Left ventricle myocardium inferior (tissue), 1 donor: ENCODE results near the gene CCDC122. TPM values are rescaled to one million over a fixed set of nuclear protein-coding genes. Genes with fewer than 3 reads are reported as not detected.
A peak's percentile ranks its signal among the peaks of the same experiment; 100 is the strongest.

Experiments
- DNase-seq: peaks from one replicate; pipeline ENCODE4 v3.0.0-alpha.2; 2020
- H3K27ac ChIP-seq: fragments of 200-600 bp; replicated peaks from 2 replicates; pipeline ENCODE4 v1.8.0; 2021
- H3K27me3 ChIP-seq: fragments of 200-600 bp; 2 replicates; pipeline ENCODE4 v1.8.0; 2021; ENCODE audit warnings: low read depth
- H3K36me3 ChIP-seq: fragments of 200-600 bp; 2 replicates; pipeline ENCODE4 v1.8.0; 2021
- H3K4me1 ChIP-seq: fragments of 200-600 bp; 2 replicates; pipeline ENCODE4 v1.8.0; 2021
- H3K4me3 ChIP-seq: fragments of 200-600 bp; 2 replicates; pipeline ENCODE4 v1.8.0; 2021; ENCODE audit warnings: mild to moderate bottlenecking, moderate library complexity
- H3K9me3 ChIP-seq: fragments of 200-600 bp; replicated peaks from 2 replicates; pipeline ENCODE4 v1.8.0; 2021
- CTCF ChIP-seq: fragments of 200-600 bp; IDR thresholded peaks from 2 replicates; pipeline ENCODE4 v1.8.0; 2021; ENCODE audit warnings: antibody characterized with exemption, mild to moderate bottlenecking, borderline replicate concordance
- intact Hi-C: fragments of 100-400 bp; cut with micrococcal nuclease; formaldehyde crosslinking; loops from one replicate; pipeline ENCODE4 v1.11.0; 2022
- long read RNA-seq: library from polyadenylated mRNA; unstranded; transcript quantifications from one replicate; pipeline ENCODE4 v2.0.0, GENCODE V29; 2021
- total RNA-seq: library from RNA; stranded (reverse); fragmentation: NEBNext Ultra II Directional; extraction: Animal tissue kit (Norgen Biotek cat#: 25700); gene quantifications from one replicate; pipeline ENCODE4 v1.2.1, GENCODE V29; 2021
- donor health status: DM: no; HTN: yes; CAD: no; lungs with severe emphysema.

CCDC122 gene
- 2.0 TPM for total RNA-seq
- long read RNA-seq, partial matches to known transcripts: 1 of 4 reads
- long read RNA-seq, other reads (novel, unspliced or antisense): 3 of 4 reads

GRCh38 chr13:43878892-43879754 lies at the start of gene CCDC122:
Gene CCDC122 (minus strand): TSS chr13:43879740. CDS start chr13:43869376, 10,364 bp downstream.
- Histone ChIP-seq H3K27me3 (no peaks in the 10 kb centered on the region), H3K4me3 (peak within 1 kb of the TSS; percentile 72), H3K4me1 (peaks cover 24% of the 10 kb centered on the region), H3K9me3 (no peaks in the 10 kb centered on the region), H3K36me3 (no peaks in the 10 kb centered on the region), H3K27ac (peak within 1 kb of the TSS; percentile 89)
- no peak for TF ChIP-seq CTCF
- intact Hi-C loops: no loop called here
- DNase-seq: peak; percentile 87

GRCh38 chr13:43924549-43925245 lies 45.2 kb upstream of the CCDC122 start:
- Histone ChIP-seq H3K4me3 (no peak overlapping the region), H3K27me3 (no peaks in the 10 kb centered on the region), H3K36me3 (no peaks in the 10 kb centered on the region), H3K4me1 (no peaks in the 10 kb centered on the region), H3K27ac (no peak overlapping the region), H3K9me3 (no peaks in the 10 kb centered on the region)
- intact Hi-C loops: no loop called here
- DNase-seq: no peak
- no peak for TF ChIP-seq CTCF

GRCh38 chr13:43920965-43921674 lies 41.6 kb upstream of the CCDC122 start:
- intact Hi-C loops: no loop called here
- no peaks in the 10 kb centered on the region for H3K36me3 ChIP-seq
- H3K27ac ChIP-seq: no peak overlapping the region
- no peak for TF ChIP-seq CTCF
- H3K4me1 ChIP-seq: no peaks in the 10 kb centered on the region
- H3K27me3 ChIP-seq: no peaks in the 10 kb centered on the region
- no peak for DNase-seq
- no peak overlapping the region for H3K4me3 ChIP-seq
- no peaks in the 10 kb centered on the region for H3K9me3 ChIP-seq

GRCh38 chr13:43918636-43919035 lies 39.1 kb upstream of the CCDC122 start:
- H3K9me3 ChIP-seq: no peaks in the 10 kb centered on the region
- DNase-seq: no peak
- no peak for TF ChIP-seq CTCF
- intact Hi-C loops: no loop called here
- no peak overlapping the region for H3K4me3 ChIP-seq
- H3K36me3 ChIP-seq: no peaks in the 10 kb centered on the region
- no peaks in the 10 kb centered on the region for H3K4me1 ChIP-seq
- no peak overlapping the region for H3K27ac ChIP-seq
- H3K27me3 ChIP-seq: no peaks in the 10 kb centered on the region

GRCh38 chr13:43916828-43917227 lies 37.3 kb upstream of the CCDC122 start:
- no peaks in the 10 kb centered on the region for H3K27me3 ChIP-seq
- TF ChIP-seq CTCF: no peak
- no peak overlapping the region for H3K4me3 ChIP-seq
- peaks cover 13% of the 10 kb centered on the region for H3K4me1 ChIP-seq
- DNase-seq: no peak
- intact Hi-C loops: no loop called here
- H3K36me3 ChIP-seq: no peaks in the 10 kb centered on the region
- no peaks in the 10 kb centered on the region for H3K9me3 ChIP-seq
- no peak overlapping the region for H3K27ac ChIP-seq
